Measurements from ENCODE around the gene FGFRL1.
"Not testable (repeated sequence)": the region's sequence is repeated elsewhere in the genome, so short reads cannot be mapped to it uniquely, and the experiment has no call there.

FGFRL1 gene

DNA sequence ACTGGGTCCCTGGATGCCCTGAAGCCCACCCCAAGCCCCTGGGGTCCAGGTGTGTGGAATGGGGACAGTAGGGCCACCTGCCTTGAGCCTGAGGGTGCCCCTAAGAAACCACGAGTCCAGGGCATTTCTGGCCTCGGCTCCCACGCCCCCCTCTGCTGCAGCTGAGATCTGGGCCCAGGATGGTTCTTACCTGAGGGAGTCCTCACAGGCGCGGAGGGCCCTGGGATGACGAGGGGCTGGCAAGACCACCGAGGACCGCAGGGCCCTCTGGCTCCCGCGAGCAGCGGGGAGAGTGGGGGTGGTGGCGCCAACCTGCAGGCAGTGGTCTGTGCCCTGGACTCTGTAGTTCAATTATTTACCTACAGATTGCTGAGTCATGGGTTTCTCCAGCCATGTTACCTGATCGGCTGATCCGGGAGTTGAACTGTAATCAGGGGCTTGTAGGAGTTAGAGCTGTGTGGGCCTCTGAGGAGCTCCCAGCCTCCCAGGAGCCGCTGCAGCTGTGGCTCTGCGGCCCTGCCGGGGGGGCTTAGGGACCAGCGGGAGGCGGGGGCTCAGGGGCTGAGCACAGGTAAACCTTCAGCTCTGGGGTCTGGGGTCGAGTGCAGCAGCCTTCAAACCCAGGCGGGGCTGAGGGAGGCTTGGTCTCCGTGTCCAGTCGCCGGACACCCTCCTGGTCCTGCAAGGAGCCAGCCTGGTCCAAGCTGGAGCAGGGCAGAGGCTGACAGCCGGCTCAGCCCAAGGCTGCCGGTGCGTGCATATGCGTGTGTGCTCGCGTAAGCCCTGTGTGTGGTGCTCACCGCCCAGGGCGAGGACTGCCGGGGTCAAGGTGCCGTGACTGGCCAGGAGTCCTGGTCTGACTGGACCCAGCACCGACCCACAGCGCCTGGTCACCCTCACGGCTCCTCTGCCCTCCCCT, 18.1 kb upstream of the FGFRL1 start, which contains the start of gene SLC26A1:
Gene SLC26A1, minus strand, starts transcription at position 294 of the 919 bp plus-strand sequence. CDS start 1,701 bp downstream, outside the sequence.
- no peak for DNase-seq

GRCh38 chr4:995311-996026, 16.0 kb upstream of the FGFRL1 start:
- no peak for DNase-seq

DNA sequence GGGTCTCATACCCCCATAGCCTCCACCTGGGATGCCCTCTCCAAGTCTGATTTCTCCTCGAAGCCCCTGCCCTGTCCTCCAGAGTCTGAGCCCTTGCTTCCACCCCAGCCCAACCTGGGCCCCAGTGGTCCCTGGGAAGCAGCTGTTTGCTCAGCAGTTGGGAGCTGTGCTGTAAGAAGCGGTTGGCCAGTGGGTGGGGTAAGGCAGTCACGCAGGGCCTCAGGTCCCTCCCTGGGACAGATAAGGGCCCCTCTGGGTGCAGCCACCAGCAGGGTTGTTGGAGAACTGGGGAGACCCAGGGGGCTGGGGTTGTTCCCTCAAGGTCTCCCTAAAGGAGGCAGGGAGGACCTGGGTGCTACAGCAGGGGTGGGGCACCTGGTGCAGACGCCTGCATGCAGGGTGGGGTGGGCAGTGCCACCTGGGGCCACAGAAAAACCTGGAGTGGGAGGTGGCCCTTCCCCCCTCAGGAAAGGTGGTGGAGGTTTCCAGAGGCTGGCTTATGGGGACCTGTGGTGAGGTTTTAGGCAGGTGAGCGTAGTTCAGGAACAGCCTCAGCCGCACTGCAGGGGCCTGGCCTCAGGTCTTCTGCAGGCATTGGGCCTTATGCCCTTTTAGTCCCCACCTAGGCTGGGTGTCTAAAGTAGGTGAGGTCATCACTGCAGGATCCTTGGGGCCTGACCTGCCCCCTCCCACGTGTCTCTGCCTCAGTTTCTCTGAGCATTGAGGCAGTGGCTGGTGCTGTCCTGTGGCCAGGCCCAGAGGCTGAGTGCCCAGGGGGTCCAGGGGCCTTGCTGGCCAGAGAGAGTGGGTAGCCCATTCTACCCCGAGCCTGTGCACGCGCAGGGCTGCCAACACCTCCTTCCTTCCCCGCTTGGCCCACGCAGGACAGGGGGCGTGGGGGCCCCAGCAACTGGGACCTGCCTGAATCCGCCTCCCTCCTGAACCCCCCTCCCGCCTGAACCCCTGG, 15.1 kb upstream of the FGFRL1 start:
- no peak for DNase-seq

DNA sequence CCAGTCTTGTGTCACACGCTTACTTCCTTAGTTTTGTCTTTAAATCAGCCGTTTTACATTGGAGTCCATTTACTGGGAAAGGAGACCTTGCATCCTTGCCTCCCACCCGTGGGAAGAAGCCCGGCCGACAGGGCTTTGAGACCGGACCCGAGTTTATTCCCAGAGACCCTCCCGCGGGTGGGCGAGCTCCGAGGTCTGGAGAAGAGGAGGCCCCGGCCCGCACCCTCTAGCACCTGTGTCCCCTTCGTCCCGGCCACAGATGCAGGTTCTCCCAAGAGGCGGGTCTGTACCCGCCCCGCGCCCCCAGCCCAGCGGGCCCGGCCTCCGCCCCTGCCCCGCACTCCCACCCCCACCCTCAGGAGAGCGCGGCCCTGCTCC, 14.4 kb upstream of the FGFRL1 start:
- no peak for DNase-seq

- no peak for DNase-seq
These were observed 13.9 kb upstream of the FGFRL1 start for GRCh38 chr4:997375-998071.

GRCh38 chr4:998096-998691, 13.2 kb upstream of the FGFRL1 start:
- DNase-seq, result no peak

DNA sequence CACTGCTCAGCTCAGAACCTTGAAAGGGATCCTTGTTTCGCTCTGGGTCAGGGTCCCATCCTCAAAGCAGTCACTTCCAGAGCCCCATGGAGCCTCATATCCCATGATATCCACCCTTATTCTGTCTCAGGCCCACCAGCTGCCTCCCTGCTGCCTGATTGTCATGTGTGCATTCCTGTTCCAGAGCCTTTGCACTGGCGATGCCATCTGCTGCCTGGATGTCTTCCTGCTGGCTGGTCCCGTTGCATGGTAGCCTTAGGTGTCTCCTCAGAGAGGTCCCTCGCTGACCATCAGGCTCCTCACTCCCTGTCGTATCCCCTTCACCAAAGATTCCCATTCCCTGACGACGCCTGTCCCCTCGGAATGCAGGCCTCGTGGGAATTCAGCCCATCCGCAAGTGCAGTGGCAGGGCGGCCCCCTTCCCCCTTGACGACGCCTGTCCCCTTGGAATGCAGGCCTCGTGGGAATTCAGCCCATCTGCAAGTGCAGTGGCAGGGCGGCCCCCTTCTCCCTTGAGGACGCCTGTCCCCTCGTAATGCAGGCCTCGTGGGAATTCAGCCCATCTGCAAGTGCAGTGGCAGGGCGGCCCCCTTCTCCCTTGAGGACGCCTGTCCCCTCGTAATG, 12.1 kb upstream of the FGFRL1 start:
- not testable (repeated sequence) for DNase-seq

DNA sequence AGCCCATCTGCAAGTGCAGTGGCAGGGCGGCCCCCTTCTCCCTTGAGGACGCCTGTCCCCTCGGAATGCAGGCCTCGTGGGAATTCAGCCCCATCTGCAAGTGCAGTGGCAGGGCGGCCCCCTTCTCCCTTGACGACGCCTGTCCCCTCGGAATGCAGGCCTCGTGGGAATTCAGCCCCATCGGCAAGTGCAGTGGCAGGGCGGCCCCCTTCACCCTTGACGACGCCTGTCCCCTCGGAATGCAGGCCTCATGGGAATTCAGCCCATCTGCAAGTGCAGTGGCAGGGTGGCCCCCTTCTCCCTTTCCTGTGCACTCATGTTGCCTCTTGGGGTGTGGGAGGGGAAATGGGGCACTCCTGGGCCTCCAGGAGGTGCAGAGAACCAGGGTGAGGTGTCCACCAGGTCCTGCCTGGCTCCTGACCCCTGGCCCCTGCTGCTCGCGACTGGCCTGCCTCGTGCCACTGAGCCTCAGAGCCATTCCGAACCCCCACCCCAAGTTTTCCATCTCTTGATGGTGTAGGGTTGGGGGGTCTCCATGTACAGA, 11.5 kb upstream of the FGFRL1 start:
- DNase-seq, result no peak

GRCh38 chr4:1000686-1001260, 10.7 kb upstream of the FGFRL1 start:
- no peak for DNase-seq

GRCh38 chr4:1001561-1002130, 9.8 kb upstream of the FGFRL1 start:
- DNase-seq, result no peak

DNA sequence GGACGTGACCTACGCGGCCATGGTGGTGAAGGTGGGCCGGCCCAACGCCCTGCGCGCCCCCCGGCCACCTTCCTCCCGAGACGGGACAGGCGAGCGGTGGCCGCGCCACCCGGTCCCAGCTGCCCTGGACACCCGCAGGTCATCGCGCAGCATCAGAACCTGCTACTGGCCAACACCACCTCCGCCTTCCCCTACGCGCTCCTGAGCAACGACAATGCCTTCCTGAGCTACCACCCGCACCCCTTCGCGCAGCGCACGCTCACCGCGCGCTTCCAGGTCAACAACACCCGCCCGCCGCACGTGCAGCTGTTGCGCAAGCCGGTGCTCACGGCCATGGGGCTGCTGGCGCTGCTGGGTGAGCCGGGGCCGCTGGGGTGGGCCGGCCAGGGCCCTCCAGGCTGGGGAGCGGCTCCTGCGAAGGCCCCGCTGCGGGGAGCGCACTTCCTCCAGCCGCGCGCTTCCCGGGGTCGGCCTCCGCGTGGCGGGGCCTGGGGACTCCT, 9.2 kb upstream of the FGFRL1 start:
- no peak for DNase-seq

GRCh38 chr4:1002631-1003251, 8.7 kb upstream of the FGFRL1 start:
- no peak for DNase-seq

DNA sequence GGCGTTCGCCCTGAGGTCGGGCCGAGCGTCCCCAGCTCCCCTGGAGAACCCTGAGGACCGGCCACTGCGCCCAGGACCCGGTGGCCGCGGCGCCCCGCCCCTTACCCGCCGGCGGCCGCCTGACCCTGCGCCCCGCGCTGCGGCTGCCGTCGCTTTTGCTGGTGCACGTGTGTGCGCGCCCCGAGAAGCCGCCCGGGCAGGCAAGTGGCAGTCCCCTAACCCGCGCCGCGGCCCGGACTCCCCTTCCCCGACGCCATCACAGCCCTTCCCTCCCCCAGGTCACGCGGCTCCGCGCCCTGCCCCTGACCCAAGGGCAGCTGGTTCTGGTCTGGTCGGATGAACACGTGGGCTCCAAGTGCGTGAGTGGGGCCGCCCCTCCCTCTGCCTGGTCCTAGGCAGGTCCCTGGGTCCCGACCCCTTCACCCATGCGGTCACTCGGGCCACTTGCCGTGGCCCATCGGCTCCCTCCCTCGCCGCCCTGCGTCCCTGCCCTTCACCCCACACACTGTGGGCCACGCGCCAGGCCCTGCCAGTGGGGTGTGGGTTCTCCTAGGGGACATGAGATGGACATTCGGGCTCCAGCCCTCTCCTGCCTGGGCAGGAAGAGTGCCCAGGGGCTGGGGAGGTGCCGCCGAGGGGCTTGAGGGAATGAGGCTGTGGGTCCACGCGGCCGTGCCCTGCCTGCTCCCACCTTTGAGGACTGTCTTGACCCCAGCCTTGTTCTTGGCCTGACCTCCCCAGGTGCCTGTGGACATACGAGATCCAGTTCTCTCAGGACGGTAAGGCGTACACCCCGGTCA, 8.0 kb upstream of the FGFRL1 start:
- no peak for DNase-seq

- no peak for DNase-seq
These were observed 7.4 kb upstream of the FGFRL1 start for GRCh38 chr4:1004071-1004418.

GRCh38 chr4:1004557-1005485, 6.6 kb upstream of the FGFRL1 start:
- no peak for DNase-seq

- DNase-seq, result no peak
These were observed 4.6 kb upstream of the FGFRL1 start for GRCh38 chr4:1006856-1007255.

- DNase-seq, result no peak
These were observed 2.4 kb upstream of the FGFRL1 start for GRCh38 chr4:1008840-1009541.
